Measurements from ENCODE around the gene ZNF225.

GRCh38 chr19:44164327-44164672 is 51.1 kb downstream of the ZNF225 start:
- TF ChIP-seq, protein P1, sequence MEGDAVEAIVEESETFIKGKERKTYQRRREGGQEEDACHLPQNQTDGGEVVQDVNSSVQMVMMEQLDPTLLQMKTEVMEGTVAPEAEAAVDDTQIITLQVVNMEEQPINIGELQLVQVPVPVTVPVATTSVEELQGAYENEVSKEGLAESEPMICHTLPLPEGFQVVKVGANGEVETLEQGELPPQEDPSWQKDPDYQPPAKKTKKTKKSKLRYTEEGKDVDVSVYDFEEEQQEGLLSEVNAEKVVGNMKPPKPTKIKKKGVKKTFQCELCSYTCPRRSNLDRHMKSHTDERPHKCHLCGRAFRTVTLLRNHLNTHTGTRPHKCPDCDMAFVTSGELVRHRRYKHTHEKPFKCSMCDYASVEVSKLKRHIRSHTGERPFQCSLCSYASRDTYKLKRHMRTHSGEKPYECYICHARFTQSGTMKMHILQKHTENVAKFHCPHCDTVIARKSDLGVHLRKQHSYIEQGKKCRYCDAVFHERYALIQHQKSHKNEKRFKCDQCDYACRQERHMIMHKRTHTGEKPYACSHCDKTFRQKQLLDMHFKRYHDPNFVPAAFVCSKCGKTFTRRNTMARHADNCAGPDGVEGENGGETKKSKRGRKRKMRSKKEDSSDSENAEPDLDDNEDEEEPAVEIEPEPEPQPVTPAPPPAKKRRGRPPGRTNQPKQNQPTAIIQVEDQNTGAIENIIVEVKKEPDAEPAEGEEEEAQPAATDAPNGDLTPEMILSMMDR (IDR thresholded peaks at IDR 0.05; ENCODE audit: low read depth, low read length, missing input control), result no peak
- TF ChIP-seq, protein P2, sequence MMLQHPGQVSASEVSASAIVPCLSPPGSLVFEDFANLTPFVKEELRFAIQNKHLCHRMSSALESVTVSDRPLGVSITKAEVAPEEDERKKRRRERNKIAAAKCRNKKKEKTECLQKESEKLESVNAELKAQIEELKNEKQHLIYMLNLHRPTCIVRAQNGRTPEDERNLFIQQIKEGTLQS (IDR thresholded peaks at IDR 0.05), result no peak
- TF ChIP-seq JUND (IDR thresholded peaks at IDR 0.05), result no peak
- TF ChIP-seq MAX (IDR thresholded peaks at IDR 0.05), result no peak
- no peak for TF ChIP-seq RAD21 (IDR thresholded peaks at IDR 0.05)
- TF ChIP-seq FOXA1 (IDR thresholded peaks at IDR 0.05), result no peak
- no peak for TF ChIP-seq SP1 (IDR thresholded peaks at IDR 0.05)

All from liver (tissue), 3 donors.